Smooth muscle cell (in vitro differentiated cells): ENCODE measurements around the gene BEND3. TPM values are rescaled to one million over a fixed set of nuclear protein-coding genes. Genes with fewer than 3 reads are reported as not detected.

Source experiments
- DNase-seq: peaks from one replicate; lab custom pipeline; 2025; ENCODE audit not compliant: unreplicated experiment; lab: John Stamatoyannopoulos, UW
- H2AFZ ChIP-seq: fragments of 200-600 bp; sonication (generic); 2 replicates; pipeline ENCODE4 v1.6.0; 2016; ENCODE audit warnings: antibody characterized with exemption, low read depth, mild to moderate bottlenecking
- H3F3A ChIP-seq: fragments of 200-600 bp; sonication (generic); 2 replicates; pipeline ENCODE4 v1.6.0; 2017; ENCODE audit warnings: antibody characterized with exemption, low read depth
- H3K27ac ChIP-seq: fragments of 200-600 bp; sonication (generic); 2 replicates; pipeline ENCODE4 v1.5.1; 2016; ENCODE audit warnings: low read depth, mild to moderate bottlenecking
- H3K27me3 ChIP-seq: fragments of 200-600 bp; sonication (generic); 2 replicates; pipeline ENCODE4 v1.6.1; 2016; ENCODE audit warnings: low read depth, mild to moderate bottlenecking
- H3K36me3 ChIP-seq: fragments of 200-600 bp; sonication (generic); 2 replicates; pipeline ENCODE4 v1.5.1; 2016; ENCODE audit warnings: low read depth
- H3K4me1 ChIP-seq: fragments of 200-600 bp; sonication (generic); 2 replicates; pipeline ENCODE4 v1.5.1; 2016; ENCODE audit warnings: low read depth
- H3K4me2 ChIP-seq: fragments of 200-600 bp; sonication (generic); 2 replicates; pipeline ENCODE4 v1.6.0; 2016; ENCODE audit warnings: mild to moderate bottlenecking
- H3K4me3 ChIP-seq: fragments of 200-600 bp; sonication (generic); 2 replicates; pipeline ENCODE4 v1.5.1; 2016; ENCODE audit warnings: mild to moderate bottlenecking
- H3K79me2 ChIP-seq: fragments of 200-600 bp; sonication (generic); 2 replicates; pipeline ENCODE4 v1.6.0; 2016; ENCODE audit warnings: low read depth, mild to moderate bottlenecking
- H3K9ac ChIP-seq: fragments of 200-600 bp; sonication (generic); 2 replicates; pipeline ENCODE4 v1.6.0; 2016; ENCODE audit warnings: low read depth
- H3K9me3 ChIP-seq: fragments of 200-600 bp; sonication (generic); replicated peaks from 2 replicates; pipeline ENCODE4 v1.5.1; 2016; ENCODE audit warnings: low read depth
- H4K20me1 ChIP-seq: fragments of 200-600 bp; sonication (generic); 2 replicates; pipeline ENCODE4 v1.6.0; 2016; ENCODE audit warnings: low read depth
- CTCF ChIP-seq: fragments of 200-600 bp; sonication (generic); IDR thresholded peaks from 2 replicates; pipeline ENCODE4 v1.5.1; 2017; ENCODE audit warnings: borderline replicate concordance, mild to moderate bottlenecking, antibody characterized with exemption; ENCODE audit not compliant: insufficient read depth, poor library complexity, severe bottlenecking
- WGBS: methylation state at CpG from one replicate; pipeline ENCODE4 v1.1.7; 2016; ENCODE audit warnings: low lambda C conversion rate; 5-methylcytosine and 5-hydroxymethylcytosine counted together
- polyA plus RNA-seq: library from polyadenylated mRNA; unstranded; fragments of >200 nt; fragmentation: Nextera tagmentation; extraction: Ambion mirVana; gene quantifications from 2 replicates; pipeline ENCODE4 v1.2.1, GENCODE V29; 2016
- total RNA-seq: library from RNA; depleted of rRNA; stranded (reverse); fragments of >200 nt; gene quantifications from 2 replicates; pipeline ENCODE4 v1.2.3, GENCODE V29; 2014

Gene BEND3
- total and polyA plus RNA-seq, 2 experiments from 2014 or later, result 2.3 to 3.5 TPM

GRCh38 chr6:107122748-107123147 lies 7.4 kb upstream of the BEND3 start:
- Histone ChIP-seq H3K9ac (no peak overlapping the region), H4K20me1 (no peaks in the 10 kb centered on the region), H3K27me3 (peaks cover 6% of the 10 kb centered on the region), H3K9me3 (no peaks in the 10 kb centered on the region), H2AFZ (no peak overlapping the region), H3F3A (no peaks in the 10 kb centered on the region), H3K79me2 (no peaks in the 10 kb centered on the region), H3K4me2 (no peak overlapping the region), H3K4me1 (no peaks in the 10 kb centered on the region), H3K27ac (no peak overlapping the region), H3K4me3 (no peak overlapping the region), H3K36me3 (no peaks in the 10 kb centered on the region)
- DNase-seq, result no peak
- 98% methylated on average over 4 of the region's 4 CpGs for WGBS
- TF ChIP-seq CTCF, result no peak

- Histone ChIP-seq H3K9ac (no peak overlapping the region), H3K4me1 (peaks cover 6% of the 10 kb centered on the region), H3K27ac (no peak overlapping the region), H3F3A (peaks cover 2% of the 10 kb centered on the region), H2AFZ (no peak overlapping the region), H3K9me3 (no peaks in the 10 kb centered on the region), H3K4me2 (no peak overlapping the region), H3K36me3 (no peaks in the 10 kb centered on the region), H3K79me2 (no peaks in the 10 kb centered on the region), H3K4me3 (no peak overlapping the region), H3K27me3 (peaks cover 13% of the 10 kb centered on the region), H4K20me1 (no peaks in the 10 kb centered on the region)
- no peak for DNase-seq
- WGBS, result 84% methylated on average over 8 of the region's 8 CpGs
- no peak for TF ChIP-seq CTCF
These were observed 6.7 kb upstream of the BEND3 start for GRCh38 chr6:107121964-107122495.

- Histone ChIP-seq H3K27me3 (peaks cover 16% of the 10 kb centered on the region), H3K4me3 (no peak overlapping the region), H3K4me2 (no peak overlapping the region), H3K79me2 (no peaks in the 10 kb centered on the region), H3K4me1 (peaks cover 14% of the 10 kb centered on the region), H3K9me3 (no peaks in the 10 kb centered on the region), H3K9ac (no peak overlapping the region), H3K27ac (no peak overlapping the region), H4K20me1 (no peaks in the 10 kb centered on the region), H3K36me3 (no peaks in the 10 kb centered on the region), H3F3A (peaks cover 5% of the 10 kb centered on the region), H2AFZ (no peak overlapping the region)
- no peak for DNase-seq
- 97% methylated on average over 6 of the region's 6 CpGs for WGBS
- TF ChIP-seq CTCF, result no peak
These were observed 6.0 kb upstream of the BEND3 start for GRCh38 chr6:107121266-107121665.

- H3K4me2 ChIP-seq, result no peak overlapping the region
- no peaks in the 10 kb centered on the region for H3K79me2 ChIP-seq
- no peak overlapping the region for H3K4me3 ChIP-seq
- no peak for TF ChIP-seq CTCF
- H3K36me3 ChIP-seq, result no peaks in the 10 kb centered on the region
- H2AFZ ChIP-seq, result no peak overlapping the region
- H3K27me3 ChIP-seq, result peaks cover 16% of the 10 kb centered on the region
- H3K4me1 ChIP-seq, result peaks cover 15% of the 10 kb centered on the region
- WGBS, result 95% methylated on average over 4 of the region's 4 CpGs
- H4K20me1 ChIP-seq, result no peaks in the 10 kb centered on the region
- H3K9me3 ChIP-seq, result no peaks in the 10 kb centered on the region
- no peak overlapping the region for H3K27ac ChIP-seq
- peaks cover 5% of the 10 kb centered on the region for H3F3A ChIP-seq
- no peak overlapping the region for H3K9ac ChIP-seq
- DNase-seq, result no peak
These were observed 5.1 kb upstream of the BEND3 start for GRCh38 chr6:107120404-107120803.
